WTC11 (cell line): ENCODE results near the gene KIF5A. TPM values are rescaled to one million over a fixed set of nuclear protein-coding genes. Genes with fewer than 3 reads are reported as not detected.

ENCODE experiments used
- ATF1 ChIP-seq: sonication (generic); formaldehyde crosslinking; IDR thresholded peaks from 2 replicates; pipeline ENCODE4 v1.8.1; 2023; ENCODE audit warnings: mild to moderate bottlenecking, moderate library complexity, missing genetic modification reagents
- CBFB ChIP-seq: sonication (generic); formaldehyde crosslinking; IDR thresholded peaks from 2 replicates; pipeline ENCODE4 v1.8.1; 2022; ENCODE audit warnings: mild to moderate bottlenecking, low read depth, missing genetic modification reagents
- E2F5 ChIP-seq: sonication (generic); formaldehyde crosslinking; IDR thresholded peaks from 2 replicates; pipeline ENCODE4 v1.8.1; 2022; ENCODE audit warnings: mild to moderate bottlenecking, moderate library complexity, missing genetic modification reagents
- ESRRA ChIP-seq: sonication (generic); formaldehyde crosslinking; IDR thresholded peaks from 2 replicates; pipeline ENCODE4 v1.8.1; 2022; ENCODE audit warnings: mild to moderate bottlenecking, missing genetic modification reagents, borderline replicate concordance
- FOXJ3 ChIP-seq: sonication (generic); formaldehyde crosslinking; IDR thresholded peaks from 2 replicates; pipeline ENCODE4 v1.9.0; 2021; ENCODE audit warnings: missing genetic modification reagents, mild to moderate bottlenecking, borderline replicate concordance
- GABPB1 ChIP-seq: sonication (generic); formaldehyde crosslinking; IDR thresholded peaks from 2 replicates; pipeline ENCODE4 v1.8.1; 2023; ENCODE audit warnings: mild to moderate bottlenecking, missing genetic modification reagents
- GTF2I ChIP-seq: fragments of 250-450 bp; sonication (Bioruptor Pico); conservative IDR thresholded peaks from 2 replicates; pipeline ENCODE4 v1.4.0; 2021; ENCODE audit warnings: mild to moderate bottlenecking
- HMGA2 ChIP-seq: fragments of 250-450 bp; sonication (Bioruptor Pico); IDR thresholded peaks from 2 replicates; pipeline ENCODE4 v1.4.0; 2021; ENCODE audit warnings: mild to moderate bottlenecking, moderate library complexity
- KAT7 ChIP-seq: sonication (generic); formaldehyde crosslinking; IDR thresholded peaks from 2 replicates; pipeline ENCODE4 v1.8.1; 2023; ENCODE audit warnings: missing genetic modification reagents, mild to moderate bottlenecking, borderline replicate concordance
- MYBL2 ChIP-seq: sonication (generic); formaldehyde crosslinking; IDR thresholded peaks from 2 replicates; pipeline ENCODE4 v1.8.1; 2023; ENCODE audit warnings: mild to moderate bottlenecking, moderate library complexity, missing genetic modification reagents
- NFYB ChIP-seq: sonication (generic); formaldehyde crosslinking; conservative IDR thresholded peaks from 2 replicates; pipeline ENCODE4 v1.8.0; 2022; ENCODE audit warnings: low read depth, missing genetic modification reagents
- NR1H2 ChIP-seq: sonication (generic); formaldehyde crosslinking; IDR thresholded peaks from 2 replicates; pipeline ENCODE4 v1.9.0; 2021; ENCODE audit warnings: mild to moderate bottlenecking, moderate library complexity, missing genetic modification reagents
- NR2C2 ChIP-seq: sonication (generic); formaldehyde crosslinking; IDR thresholded peaks from 2 replicates; pipeline ENCODE4 v1.8.0; 2022; ENCODE audit warnings: mild to moderate bottlenecking, missing genetic modification reagents
- PRRX2 ChIP-seq: fragments of 250-450 bp; sonication (Bioruptor Pico); IDR thresholded peaks from 2 replicates; pipeline ENCODE4 v1.8.0; 2021; ENCODE audit warnings: mild to moderate bottlenecking
- RELA ChIP-seq: sonication (generic); formaldehyde crosslinking; IDR thresholded peaks from 2 replicates; pipeline ENCODE4 v1.8.1; 2022; ENCODE audit warnings: missing genetic modification reagents, mild to moderate bottlenecking, borderline replicate concordance
- SMAD4 ChIP-seq: sonication (generic); formaldehyde crosslinking; IDR thresholded peaks from 2 replicates; pipeline ENCODE4 v1.8.0; 2022; ENCODE audit warnings: mild to moderate bottlenecking, missing genetic modification reagents
- SP1 ChIP-seq: sonication (generic); formaldehyde crosslinking; conservative IDR thresholded peaks from 2 replicates; pipeline ENCODE4 v1.8.1; 2022; ENCODE audit warnings: missing genetic modification reagents
- TEAD1 ChIP-seq: sonication (generic); formaldehyde crosslinking; IDR thresholded peaks from 2 replicates; pipeline ENCODE4 v1.8.0; 2022; ENCODE audit warnings: mild to moderate bottlenecking, missing genetic modification reagents
- ZNF138 ChIP-seq: sonication (generic); formaldehyde crosslinking; conservative IDR thresholded peaks from 2 replicates; pipeline ENCODE4 v1.8.1; 2022; ENCODE audit warnings: mild to moderate bottlenecking, moderate library complexity, missing genetic modification reagents
- ZNF232 ChIP-seq: sonication (generic); formaldehyde crosslinking; IDR thresholded peaks from 2 replicates; pipeline ENCODE4 v1.8.0; 2022; ENCODE audit warnings: mild to moderate bottlenecking, missing genetic modification reagents
- total RNA-seq: library from RNA; stranded (reverse); gene quantifications from 3 replicates; pipeline ENCODE4 v1.2.3, GENCODE V29; 2021
- TF ChIP-seq, protein P1 (sequence below): sonication (generic); formaldehyde crosslinking; IDR thresholded peaks from 2 replicates; pipeline ENCODE4 v1.8.1; 2023; ENCODE audit warnings: mild to moderate bottlenecking, missing genetic modification reagents, borderline replicate concordance
- TF ChIP-seq, protein P2 (sequence below): sonication (generic); formaldehyde crosslinking; IDR thresholded peaks from 2 replicates; pipeline ENCODE4 v1.8.1; 2023; ENCODE audit warnings: mild to moderate bottlenecking, missing genetic modification reagents
- TF ChIP-seq, protein P3 (sequence below): fragments of 250-450 bp; sonication (Bioruptor Pico); IDR thresholded peaks from 2 replicates; pipeline ENCODE4 v1.9.0; 2021; ENCODE audit warnings: mild to moderate bottlenecking
- TF ChIP-seq, protein P4 (sequence below): fragments of 250-450 bp; sonication (Bioruptor Pico); IDR thresholded peaks from 2 replicates; pipeline ENCODE4 v1.8.0; 2021; ENCODE audit warnings: mild to moderate bottlenecking
- TF ChIP-seq, protein P5 (sequence below): sonication (generic); formaldehyde crosslinking; IDR thresholded peaks from 2 replicates; pipeline ENCODE4 v1.8.1; 2022; ENCODE audit warnings: low read depth, mild to moderate bottlenecking, moderate library complexity, missing genetic modification reagents, borderline replicate concordance
- TF ChIP-seq, protein P6 (sequence below): sonication (generic); formaldehyde crosslinking; IDR thresholded peaks from 2 replicates; pipeline ENCODE4 v1.8.1; 2023; ENCODE audit warnings: mild to moderate bottlenecking, moderate library complexity, missing genetic modification reagents
- TF ChIP-seq, protein P7 (sequence below): sonication (generic); formaldehyde crosslinking; IDR thresholded peaks from 2 replicates; pipeline ENCODE4 v1.8.1; 2023; ENCODE audit warnings: mild to moderate bottlenecking, missing genetic modification reagents, moderate library complexity

The KIF5A gene
- total RNA-seq, 1 experiment from 2014 or later: 16.1 TPM

GRCh38 chr12:57632958-57633840, 83.4 kb downstream of the KIF5A start, which contains the start of gene B4GALNT1 (continued):
- TF ChIP-seq, protein P1, sequence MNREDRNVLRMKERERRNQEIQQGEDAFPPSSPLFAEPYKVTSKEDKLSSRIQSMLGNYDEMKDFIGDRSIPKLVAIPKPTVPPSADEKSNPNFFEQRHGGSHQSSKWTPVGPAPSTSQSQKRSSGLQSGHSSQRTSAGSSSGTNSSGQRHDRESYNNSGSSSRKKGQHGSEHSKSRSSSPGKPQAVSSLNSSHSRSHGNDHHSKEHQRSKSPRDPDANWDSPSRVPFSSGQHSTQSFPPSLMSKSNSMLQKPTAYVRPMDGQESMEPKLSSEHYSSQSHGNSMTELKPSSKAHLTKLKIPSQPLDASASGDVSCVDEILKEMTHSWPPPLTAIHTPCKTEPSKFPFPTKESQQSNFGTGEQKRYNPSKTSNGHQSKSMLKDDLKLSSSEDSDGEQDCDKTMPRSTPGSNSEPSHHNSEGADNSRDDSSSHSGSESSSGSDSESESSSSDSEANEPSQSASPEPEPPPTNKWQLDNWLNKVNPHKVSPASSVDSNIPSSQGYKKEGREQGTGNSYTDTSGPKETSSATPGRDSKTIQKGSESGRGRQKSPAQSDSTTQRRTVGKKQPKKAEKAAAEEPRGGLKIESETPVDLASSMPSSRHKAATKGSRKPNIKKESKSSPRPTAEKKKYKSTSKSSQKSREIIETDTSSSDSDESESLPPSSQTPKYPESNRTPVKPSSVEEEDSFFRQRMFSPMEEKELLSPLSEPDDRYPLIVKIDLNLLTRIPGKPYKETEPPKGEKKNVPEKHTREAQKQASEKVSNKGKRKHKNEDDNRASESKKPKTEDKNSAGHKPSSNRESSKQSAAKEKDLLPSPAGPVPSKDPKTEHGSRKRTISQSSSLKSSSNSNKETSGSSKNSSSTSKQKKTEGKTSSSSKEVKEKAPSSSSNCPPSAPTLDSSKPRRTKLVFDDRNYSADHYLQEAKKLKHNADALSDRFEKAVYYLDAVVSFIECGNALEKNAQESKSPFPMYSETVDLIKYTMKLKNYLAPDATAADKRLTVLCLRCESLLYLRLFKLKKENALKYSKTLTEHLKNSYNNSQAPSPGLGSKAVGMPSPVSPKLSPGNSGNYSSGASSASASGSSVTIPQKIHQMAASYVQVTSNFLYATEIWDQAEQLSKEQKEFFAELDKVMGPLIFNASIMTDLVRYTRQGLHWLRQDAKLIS (CRISPR knock-in tag): no peak
- TF ChIP-seq FOXJ3 (CRISPR knock-in tag): no peak
- no peak for TF ChIP-seq GTF2I (CRISPR knock-in tag)
- no peak for TF ChIP-seq HMGA2 (CRISPR knock-in tag)
- TF ChIP-seq, protein P2, sequence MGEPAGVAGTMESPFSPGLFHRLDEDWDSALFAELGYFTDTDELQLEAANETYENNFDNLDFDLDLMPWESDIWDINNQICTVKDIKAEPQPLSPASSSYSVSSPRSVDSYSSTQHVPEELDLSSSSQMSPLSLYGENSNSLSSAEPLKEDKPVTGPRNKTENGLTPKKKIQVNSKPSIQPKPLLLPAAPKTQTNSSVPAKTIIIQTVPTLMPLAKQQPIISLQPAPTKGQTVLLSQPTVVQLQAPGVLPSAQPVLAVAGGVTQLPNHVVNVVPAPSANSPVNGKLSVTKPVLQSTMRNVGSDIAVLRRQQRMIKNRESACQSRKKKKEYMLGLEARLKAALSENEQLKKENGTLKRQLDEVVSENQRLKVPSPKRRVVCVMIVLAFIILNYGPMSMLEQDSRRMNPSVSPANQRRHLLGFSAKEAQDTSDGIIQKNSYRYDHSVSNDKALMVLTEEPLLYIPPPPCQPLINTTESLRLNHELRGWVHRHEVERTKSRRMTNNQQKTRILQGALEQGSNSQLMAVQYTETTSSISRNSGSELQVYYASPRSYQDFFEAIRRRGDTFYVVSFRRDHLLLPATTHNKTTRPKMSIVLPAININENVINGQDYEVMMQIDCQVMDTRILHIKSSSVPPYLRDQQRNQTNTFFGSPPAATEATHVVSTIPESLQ (CRISPR knock-in tag): no peak
- no peak; the same call in 1 of the 2 replicates for TF ChIP-seq ZNF232 (CRISPR knock-in tag)
- TF ChIP-seq GABPB1 (CRISPR knock-in tag): peak; percentile 66
- TF ChIP-seq ZNF138 (CRISPR knock-in tag): no peak
- no peak for TF ChIP-seq NR2C2 (CRISPR knock-in tag)
- no peak for TF ChIP-seq ATF1 (CRISPR knock-in tag)
- TF ChIP-seq, protein P3, sequence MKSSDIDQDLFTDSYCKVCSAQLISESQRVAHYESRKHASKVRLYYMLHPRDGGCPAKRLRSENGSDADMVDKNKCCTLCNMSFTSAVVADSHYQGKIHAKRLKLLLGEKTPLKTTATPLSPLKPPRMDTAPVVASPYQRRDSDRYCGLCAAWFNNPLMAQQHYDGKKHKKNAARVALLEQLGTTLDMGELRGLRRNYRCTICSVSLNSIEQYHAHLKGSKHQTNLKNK (CRISPR knock-in tag): no peak
- no peak for TF ChIP-seq NFYB (CRISPR knock-in tag)
- TF ChIP-seq, protein P4, sequence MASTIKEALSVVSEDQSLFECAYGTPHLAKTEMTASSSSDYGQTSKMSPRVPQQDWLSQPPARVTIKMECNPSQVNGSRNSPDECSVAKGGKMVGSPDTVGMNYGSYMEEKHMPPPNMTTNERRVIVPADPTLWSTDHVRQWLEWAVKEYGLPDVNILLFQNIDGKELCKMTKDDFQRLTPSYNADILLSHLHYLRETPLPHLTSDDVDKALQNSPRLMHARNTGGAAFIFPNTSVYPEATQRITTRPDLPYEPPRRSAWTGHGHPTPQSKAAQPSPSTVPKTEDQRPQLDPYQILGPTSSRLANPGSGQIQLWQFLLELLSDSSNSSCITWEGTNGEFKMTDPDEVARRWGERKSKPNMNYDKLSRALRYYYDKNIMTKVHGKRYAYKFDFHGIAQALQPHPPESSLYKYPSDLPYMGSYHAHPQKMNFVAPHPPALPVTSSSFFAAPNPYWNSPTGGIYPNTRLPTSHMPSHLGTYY (CRISPR knock-in tag): no peak
- TF ChIP-seq, protein P5, sequence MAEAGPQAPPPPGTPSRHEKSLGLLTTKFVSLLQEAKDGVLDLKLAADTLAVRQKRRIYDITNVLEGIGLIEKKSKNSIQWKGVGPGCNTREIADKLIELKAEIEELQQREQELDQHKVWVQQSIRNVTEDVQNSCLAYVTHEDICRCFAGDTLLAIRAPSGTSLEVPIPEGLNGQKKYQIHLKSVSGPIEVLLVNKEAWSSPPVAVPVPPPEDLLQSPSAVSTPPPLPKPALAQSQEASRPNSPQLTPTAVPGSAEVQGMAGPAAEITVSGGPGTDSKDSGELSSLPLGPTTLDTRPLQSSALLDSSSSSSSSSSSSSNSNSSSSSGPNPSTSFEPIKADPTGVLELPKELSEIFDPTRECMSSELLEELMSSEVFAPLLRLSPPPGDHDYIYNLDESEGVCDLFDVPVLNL (CRISPR knock-in tag): peak; percentile 75; the same call in 1 of the 2 replicates
- TF ChIP-seq RELA (CRISPR knock-in tag): no peak
- TF ChIP-seq, protein P6, sequence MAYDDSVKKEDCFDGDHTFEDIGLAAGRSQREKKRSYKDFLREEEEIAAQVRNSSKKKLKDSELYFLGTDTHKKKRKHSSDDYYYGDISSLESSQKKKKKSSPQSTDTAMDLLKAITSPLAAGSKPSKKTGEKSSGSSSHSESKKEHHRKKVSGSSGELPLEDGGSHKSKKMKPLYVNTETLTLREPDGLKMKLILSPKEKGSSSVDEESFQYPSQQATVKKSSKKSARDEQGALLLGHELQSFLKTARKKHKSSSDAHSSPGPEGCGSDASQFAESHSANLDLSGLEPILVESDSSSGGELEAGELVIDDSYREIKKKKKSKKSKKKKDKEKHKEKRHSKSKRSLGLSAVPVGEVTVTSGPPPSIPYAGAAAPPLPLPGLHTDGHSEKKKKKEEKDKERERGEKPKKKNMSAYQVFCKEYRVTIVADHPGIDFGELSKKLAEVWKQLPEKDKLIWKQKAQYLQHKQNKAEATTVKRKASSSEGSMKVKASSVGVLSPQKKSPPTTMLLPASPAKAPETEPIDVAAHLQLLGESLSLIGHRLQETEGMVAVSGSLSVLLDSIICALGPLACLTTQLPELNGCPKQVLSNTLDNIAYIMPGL (CRISPR knock-in tag): peak; percentile 96
- TF ChIP-seq SMAD4 (CRISPR knock-in tag): no peak
- TF ChIP-seq MYBL2 (CRISPR knock-in tag): peak; percentile 70
- TF ChIP-seq PRRX2: no peak
- TF ChIP-seq SP1 (CRISPR knock-in tag): peak; percentile 66; the same call in 1 of the 2 replicates
- TF ChIP-seq, protein P7, sequence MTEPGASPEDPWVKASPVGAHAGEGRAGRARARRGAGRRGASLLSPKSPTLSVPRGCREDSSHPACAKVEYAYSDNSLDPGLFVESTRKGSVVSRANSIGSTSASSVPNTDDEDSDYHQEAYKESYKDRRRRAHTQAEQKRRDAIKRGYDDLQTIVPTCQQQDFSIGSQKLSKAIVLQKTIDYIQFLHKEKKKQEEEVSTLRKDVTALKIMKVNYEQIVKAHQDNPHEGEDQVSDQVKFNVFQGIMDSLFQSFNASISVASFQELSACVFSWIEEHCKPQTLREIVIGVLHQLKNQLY (CRISPR knock-in tag): no peak
- 0 out of 2 replicates have a peak, but pooled peaks have one; percentile 58 for TF ChIP-seq TEAD1 (CRISPR knock-in tag)
- TF ChIP-seq E2F5 (CRISPR knock-in tag): peak; percentile 64; the same call in 1 of the 2 replicates
- TF ChIP-seq KAT7: no peak
- TF ChIP-seq NR1H2 (CRISPR knock-in tag): no peak
- no peak for TF ChIP-seq CBFB (CRISPR knock-in tag)
- peak; percentile 69 for TF ChIP-seq ESRRA
